Endothelial cell of umbilical vein (primary cell): ENCODE measurements around the gene PGS1. TPM values are rescaled to one million over a fixed set of nuclear protein-coding genes. Genes with fewer than 3 reads are reported as not detected.

Experiments used
- BruUV-seq: library from RNA; stranded (reverse); fragments of 400-500 nt; replicated peaks from 2 replicates; lab custom pipeline; 2021; lab: Mats Ljungman, UMichigan
- CTCF ChIA-PET: fragments of 300-600, 350-600 bp; sonication (Branson Sonifier 250); formaldehyde crosslinking; loops from one replicate; lab custom pipeline; 2021; ENCODE audit warnings: antibody characterized with exemption, inconsistent platforms; lab: Charles Lee
- POLR2A ChIA-PET: fragments of 300-600, 350-600 bp; sonication (Branson Sonifier 250); formaldehyde crosslinking; loops from one replicate; lab custom pipeline; 2021; ENCODE audit warnings: antibody characterized with exemption, inconsistent platforms; lab: Charles Lee
- DNase-seq: peaks from one replicate; pipeline ENCODE4 v3.0.0-alpha.2; 2011; ENCODE audit warnings: low read depth, low spot score
- FAIRE-seq: peaks from 2 replicates; lab custom pipeline; 2011; peaks lifted over from hg19 to GRCh38; lab: Jason Lieb, UNC
- H2AFZ ChIP-seq: 2 replicates; pipeline ENCODE4 v1.6.0; 2012; ENCODE audit warnings: low read depth, low read length, control low read depth, inconsistent platforms
- H3K27ac ChIP-seq: 2 replicates; pipeline ENCODE4 v1.5.1; 2011; ENCODE audit warnings: low read depth, mild to moderate bottlenecking, control low read depth, low read length, moderate library complexity; ENCODE audit not compliant: insufficient read depth
- H3K27me3 ChIP-seq, 2 experiments: 2 replicates each; pipeline versions ENCODE4 v1.6.0 to v1.6.1; 2011; ENCODE audit warnings: low read length in 2 of 2, mixed read lengths in 1 of 2; ENCODE audit not compliant: control insufficient read depth in 2 of 2, insufficient read depth in 2 of 2
- H3K36me3 ChIP-seq, 2 experiments: 2 replicates in 1 of 2; 3 replicates in 1 of 2; pipeline ENCODE4 v1.5.1; 2011; ENCODE audit warnings: low read length in 2 of 2, mild to moderate bottlenecking in 1 of 2, moderate library complexity in 1 of 2; ENCODE audit not compliant: control insufficient read depth in 2 of 2, insufficient read depth in 2 of 2; ENCODE audit errors: extremely low read depth in 1 of 2
- H3K4me1 ChIP-seq: 3 replicates; pipeline ENCODE4 v1.5.1; 2011; ENCODE audit warnings: mild to moderate bottlenecking, low read length; ENCODE audit not compliant: control insufficient read depth, insufficient read depth; ENCODE audit errors: extremely low read depth
- H3K4me2 ChIP-seq: 2 replicates; pipeline ENCODE4 v1.6.1; 2011; ENCODE audit warnings: low read length, control low read depth, mixed read lengths; ENCODE audit not compliant: insufficient read depth
- H3K4me3 ChIP-seq, 3 experiments: fragments of 200-600 bp in 1 of 3; sonication (generic), shearing (Covaris generic) in 1 of 3; replicated peaks in 1 of 3; 2 replicates each; pipeline ENCODE4 v1.5.1; 2011 to 2016; ENCODE audit warnings: control low read depth in 3 of 3, low read length in 3 of 3, mild to moderate bottlenecking in 2 of 3, inconsistent platforms in 1 of 3, low read depth in 1 of 3, moderate library complexity in 1 of 3; ENCODE audit not compliant: insufficient read depth in 1 of 3
- H3K79me2 ChIP-seq: 2 replicates; pipeline ENCODE4 v1.6.0; 2012; ENCODE audit warnings: low read length, inconsistent platforms; ENCODE audit not compliant: control insufficient read depth, insufficient read depth
- H3K9ac ChIP-seq: replicated peaks from 2 replicates; pipeline ENCODE3; 2011; ENCODE audit warnings: low read length, control low read depth; ENCODE audit not compliant: insufficient read depth; ENCODE audit errors: extremely low read depth
- H3K9me1 ChIP-seq: replicated peaks from 3 replicates; pipeline ENCODE4 v1.6.0; 2011; ENCODE audit warnings: mild to moderate bottlenecking, low read length; ENCODE audit not compliant: control insufficient read depth, insufficient read depth; ENCODE audit errors: extremely low read depth
- H3K9me3 ChIP-seq: replicated peaks from 2 replicates; pipeline ENCODE4 v1.5.1; 2012; ENCODE audit warnings: low read length, inconsistent platforms; ENCODE audit not compliant: control insufficient read depth, insufficient read depth
- H4K20me1 ChIP-seq: replicated peaks from 2 replicates; pipeline ENCODE3; 2011; ENCODE audit warnings: mild to moderate bottlenecking, low read length; ENCODE audit not compliant: control insufficient read depth, insufficient read depth; ENCODE audit errors: extremely low read depth
- CTCF ChIP-seq, 2 donors: IDR thresholded peaks; 1 replicate in 1 of 2; 2 replicates in 1 of 2; pipeline ENCODE4 v1.5.1; 2011; ENCODE audit warnings: low read length in 2 of 2, mild to moderate bottlenecking in 2 of 2, moderate library complexity in 2 of 2, control low read depth in 1 of 2, inconsistent platforms in 1 of 2, low read depth in 1 of 2; ENCODE audit not compliant: insufficient read depth in 1 of 2; ENCODE audit errors: extremely low read depth in 1 of 2
- EZH2 ChIP-seq: IDR thresholded peaks from 2 replicates; pipeline ENCODE4 v1.6.1; 2012; ENCODE audit warnings: borderline replicate concordance, low read depth, mild to moderate bottlenecking, moderate library complexity, low read length, inconsistent platforms; ENCODE audit not compliant: severe bottlenecking
- JUN ChIP-seq: IDR thresholded peaks from 2 replicates; pipeline ENCODE4 v1.6.1; 2011; ENCODE audit warnings: borderline replicate concordance, low read depth; ENCODE audit not compliant: insufficient read length, insufficient read depth
- MAX ChIP-seq: IDR thresholded peaks from 2 replicates; pipeline ENCODE4 v1.6.1; 2011; ENCODE audit not compliant: insufficient read depth, insufficient read length
- dilution Hi-C: fragments of 300-500 bp; cut with MboI; formaldehyde crosslinking; loops from one replicate; pipeline ENCODE4 v1.15.0; 2019; ENCODE audit warnings: low sequenced_read_pairs; ENCODE audit not compliant: extremely low pct_ligation_motif_present
- intact Hi-C: fragments of 100-400 bp; cut with micrococcal nuclease; formaldehyde crosslinking; loops from one replicate; pipeline ENCODE4 v1.10.0; 2022
- polyA plus RNA-seq, 4 experiments: library from polyadenylated mRNA; depleted of rRNA in 3 of 4; stranded (reverse) in 3 of 4; unstranded in 1 of 4; fragments of >200 nt; gene quantifications; 2 replicates each; pipeline versions ENCODE4 v1.2.1 to v1.2.3, GENCODE V29; 2011 to 2012; ENCODE audit warnings: missing spikeins in 1 of 4
- total RNA-seq: library from RNA; stranded (reverse); gene quantifications from 2 replicates; pipeline ENCODE4 v1.2.3, GENCODE V29; 2021

The PGS1 gene
- total and polyA plus RNA-seq, 2 donors (not counting 3 experiments of a cell fraction or from before 2014, with no cell fraction given) = 50.8 to 66.0 TPM

- Histone ChIP-seq H3K36me3 (no peaks in the 10 kb centered on the region), H2AFZ (no peak overlapping the region), H3K27ac (no peak overlapping the region), H3K4me2 (no peak overlapping the region), H3K9ac (no peak overlapping the region), H3K79me2 (no peaks in the 10 kb centered on the region), H4K20me1 (no peaks in the 10 kb centered on the region), H3K9me1 (no peaks in the 10 kb centered on the region), H3K27me3 (no peaks in the 10 kb centered on the region), H3K4me3 (no peak overlapping the region), H3K4me1 (no peaks in the 10 kb centered on the region), H3K9me3 (no peaks in the 10 kb centered on the region)
- intact Hi-C loops = no loop called here
- CTCF ChIA-PET = interaction anchor here (0.5 to 1.3 kb wide), 2 partner anchors 16 to 1197 kb away, joined by 3 to 4 read pairs; no protein-coding TSS in a partner anchor
- TF ChIP-seq CTCF (IDR thresholded peaks at IDR 0.05; ENCODE audit: extremely low read depth in 1 of 2, insufficient read depth in 1 of 2, low read depth in 1 of 2, low read length in 2 of 2) (no peak), EZH2 (no peak), JUN (no peak), MAX (no peak)
- BruUV-seq = no TSS peak
- POLR2A ChIA-PET = no interaction called here
- dilution Hi-C loops = no loop called here
- DNase-seq (no peak), FAIRE-seq (no peak)
These were observed 82.7 kb downstream of the PGS1 start for GRCh38 chr17:78460951-78461798.
